ENCODE measurements around the gene ERGIC1. TPM values are rescaled to one million over a fixed set of nuclear protein-coding genes. Genes with fewer than 3 reads are reported as not detected.

The ERGIC1 gene
- total RNA-seq, 1 donor from 2014 or later = 105 TPM

- DNase-seq (ENCODE audit: low read depth) = no peak
- Histone ChIP-seq H3K36me3 (ENCODE audit: control insufficient read depth, insufficient read depth, low read length) (peaks cover 6% of the 10 kb centered on the region), H3K27me3 (ENCODE audit: control insufficient read depth, insufficient read depth, low read length) (no peaks in the 10 kb centered on the region), H3K4me3 (ENCODE audit: low read depth, low read length) (peak overlapping the region; percentile 81)
- TF ChIP-seq, protein P1, sequence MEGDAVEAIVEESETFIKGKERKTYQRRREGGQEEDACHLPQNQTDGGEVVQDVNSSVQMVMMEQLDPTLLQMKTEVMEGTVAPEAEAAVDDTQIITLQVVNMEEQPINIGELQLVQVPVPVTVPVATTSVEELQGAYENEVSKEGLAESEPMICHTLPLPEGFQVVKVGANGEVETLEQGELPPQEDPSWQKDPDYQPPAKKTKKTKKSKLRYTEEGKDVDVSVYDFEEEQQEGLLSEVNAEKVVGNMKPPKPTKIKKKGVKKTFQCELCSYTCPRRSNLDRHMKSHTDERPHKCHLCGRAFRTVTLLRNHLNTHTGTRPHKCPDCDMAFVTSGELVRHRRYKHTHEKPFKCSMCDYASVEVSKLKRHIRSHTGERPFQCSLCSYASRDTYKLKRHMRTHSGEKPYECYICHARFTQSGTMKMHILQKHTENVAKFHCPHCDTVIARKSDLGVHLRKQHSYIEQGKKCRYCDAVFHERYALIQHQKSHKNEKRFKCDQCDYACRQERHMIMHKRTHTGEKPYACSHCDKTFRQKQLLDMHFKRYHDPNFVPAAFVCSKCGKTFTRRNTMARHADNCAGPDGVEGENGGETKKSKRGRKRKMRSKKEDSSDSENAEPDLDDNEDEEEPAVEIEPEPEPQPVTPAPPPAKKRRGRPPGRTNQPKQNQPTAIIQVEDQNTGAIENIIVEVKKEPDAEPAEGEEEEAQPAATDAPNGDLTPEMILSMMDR (IDR thresholded peaks at IDR 0.05; ENCODE audit: insufficient read depth, low read length, severe bottlenecking) = no peak
- FAIRE-seq = no peak
These were observed 601 bp downstream of the ERGIC1 start for GRCh38 chr5:172834415-172835289.

DNA sequence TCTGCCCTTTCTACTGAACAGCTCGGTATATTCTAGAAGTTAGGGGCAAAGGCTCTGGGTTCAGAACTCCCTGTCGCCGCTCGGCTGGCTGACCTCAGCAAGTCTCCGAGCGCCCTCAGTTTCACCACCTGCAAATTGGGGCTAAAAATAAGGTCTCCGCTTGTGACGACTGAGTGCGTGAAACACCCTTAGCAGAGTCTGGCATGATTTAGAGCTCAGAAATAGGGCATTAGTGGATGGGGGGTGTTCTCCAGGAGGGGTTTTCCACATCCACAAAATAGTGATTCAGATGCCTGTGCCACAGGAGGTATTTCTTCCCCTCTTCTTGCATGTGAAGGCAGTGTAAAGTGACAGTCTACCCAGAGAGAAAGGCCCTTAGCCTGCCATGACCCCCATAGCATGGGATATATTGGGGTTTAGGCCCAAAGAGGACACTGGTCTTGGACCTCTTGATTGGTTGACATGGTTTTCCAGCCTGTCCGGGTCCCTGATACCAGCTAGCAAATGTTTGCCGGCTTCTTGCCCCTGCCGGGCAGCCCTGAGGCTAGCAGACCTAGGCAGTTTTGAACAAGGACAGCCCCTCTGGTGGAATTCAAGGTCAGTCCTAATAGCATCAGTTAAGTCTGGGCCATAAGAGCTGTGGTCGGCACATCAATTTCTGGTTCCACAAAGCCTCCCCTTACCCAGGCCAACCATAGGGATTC, 1.4 kb downstream of the ERGIC1 start:
- no peaks in the 10 kb centered on the region for H3K27me3 ChIP-seq (ENCODE audit: control insufficient read depth, insufficient read depth, low read length)
- TF ChIP-seq, protein P1 (IDR thresholded peaks at IDR 0.05; ENCODE audit: insufficient read depth, low read length, severe bottlenecking) = no peak
- H3K4me3 ChIP-seq (ENCODE audit: low read depth, low read length) = peak overlapping the region; percentile 81
- FAIRE-seq (no peak), DNase-seq (ENCODE audit: low read depth) (no peak)
- peaks cover 6% of the 10 kb centered on the region for H3K36me3 ChIP-seq (ENCODE audit: control insufficient read depth, insufficient read depth, low read length)

DNA sequence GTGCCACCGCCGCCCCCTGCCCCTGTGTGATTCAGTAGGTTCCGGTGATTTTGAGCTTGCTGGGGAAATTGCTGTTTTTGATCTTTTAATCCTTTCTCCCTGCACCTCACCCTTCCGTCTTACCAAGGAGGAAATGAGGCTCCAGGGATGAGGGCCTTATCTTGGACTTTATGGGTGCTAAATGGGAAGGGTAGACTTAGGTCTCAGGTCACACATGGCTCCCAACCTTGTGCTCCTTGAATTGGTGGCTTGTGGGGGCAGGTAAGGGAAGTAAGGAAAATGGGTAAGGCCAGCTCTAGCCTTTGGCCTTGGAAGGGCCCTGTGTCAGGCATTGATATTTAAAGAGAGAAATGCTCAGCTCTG, 1.9 kb downstream of the ERGIC1 start:
- DNase-seq (ENCODE audit: low read depth) (no peak), FAIRE-seq (no peak)
- H3K4me3 ChIP-seq (ENCODE audit: low read depth, low read length) = no peak overlapping the region
- TF ChIP-seq, protein P1 (IDR thresholded peaks at IDR 0.05; ENCODE audit: insufficient read depth, low read length, severe bottlenecking) = no peak
- peaks cover 8% of the 10 kb centered on the region for H3K36me3 ChIP-seq (ENCODE audit: control insufficient read depth, insufficient read depth, low read length)
- no peaks in the 10 kb centered on the region for H3K27me3 ChIP-seq (ENCODE audit: control insufficient read depth, insufficient read depth, low read length)

- TF ChIP-seq, protein P1 (IDR thresholded peaks at IDR 0.05; ENCODE audit: insufficient read depth, low read length, severe bottlenecking) = no peak
- FAIRE-seq = no peak
- DNase-seq (ENCODE audit: low read depth) = no peak
- H3K27me3 ChIP-seq (ENCODE audit: control insufficient read depth, insufficient read depth, low read length) = no peaks in the 10 kb centered on the region
- no peak overlapping the region for H3K4me3 ChIP-seq (ENCODE audit: low read depth, low read length)
- H3K36me3 ChIP-seq (ENCODE audit: control insufficient read depth, insufficient read depth, low read length) = peaks cover 8% of the 10 kb centered on the region
These were observed 3.6 kb downstream of the ERGIC1 start for GRCh38 chr5:172837640-172838039.

GRCh38 chr5:172838151-172838875, 4.3 kb downstream of the ERGIC1 start:
- Histone ChIP-seq H3K36me3 (ENCODE audit: control insufficient read depth, insufficient read depth, low read length) (peaks cover 9% of the 10 kb centered on the region), H3K27me3 (ENCODE audit: control insufficient read depth, insufficient read depth, low read length) (no peaks in the 10 kb centered on the region), H3K4me3 (ENCODE audit: low read depth, low read length) (no peak overlapping the region)
- DNase-seq (ENCODE audit: low read depth) (no peak), FAIRE-seq (no peak)
- TF ChIP-seq, protein P1 (IDR thresholded peaks at IDR 0.05; ENCODE audit: insufficient read depth, low read length, severe bottlenecking) = no peak

Measured in bronchial epithelial cell (primary cell).